HepG2 (cell line): Measurements from ENCODE around the gene RHBDL1. TPM values are rescaled to one million over a fixed set of nuclear protein-coding genes. Genes with fewer than 3 reads are reported as not detected.
A peak's percentile ranks its signal among the peaks of the same experiment; 100 is the strongest.

ENCODE experiments used
- CAMTA2 ChIP-seq: sonication (generic); formaldehyde crosslinking; IDR thresholded peaks from 2 replicates; pipeline ENCODE4 v1.4.0; 2020; ENCODE audit warnings: mild to moderate bottlenecking, missing genetic modification reagents, borderline replicate concordance
- EHMT2 ChIP-seq: fragments of 200-600 bp; sonication (generic); IDR thresholded peaks from 2 replicates; pipeline ENCODE4 v1.7.0; 2017; ENCODE audit warnings: antibody characterized with exemption, low read depth, low read length, borderline replicate concordance
- KDM5A ChIP-seq: fragments of 200-600 bp; sonication (generic); IDR thresholded peaks from 2 replicates; pipeline ENCODE4 v1.7.0; 2018; ENCODE audit warnings: antibody characterized with exemption, mild to moderate bottlenecking, low read length, borderline replicate concordance
- MAZ ChIP-seq, 2 experiments: sonication (generic) in 1 of 2; formaldehyde crosslinking in 1 of 2; IDR thresholded peaks; 2 replicates each; pipeline versions ENCODE4 v1.5.0 to v1.6.1; 2012 to 2020; ENCODE audit warnings: low read depth in 2 of 2, mild to moderate bottlenecking in 2 of 2, borderline replicate concordance in 1 of 2, improper control_type of control experiment in 1 of 2, low read length in 1 of 2, missing genetic modification reagents in 1 of 2, moderate library complexity in 1 of 2
- PHF8 ChIP-seq: sonication (generic); formaldehyde crosslinking; IDR thresholded peaks from 2 replicates; pipeline ENCODE4 v1.5.0; 2020; ENCODE audit warnings: missing genetic modification reagents
- RELA ChIP-seq: sonication (generic); formaldehyde crosslinking; IDR thresholded peaks from 2 replicates; pipeline ENCODE4 v1.4.0; 2020; ENCODE audit warnings: missing genetic modification reagents
- SNAI1 ChIP-seq: sonication (generic); formaldehyde crosslinking; IDR thresholded peaks from 2 replicates; pipeline ENCODE4 v1.5.0; 2020; ENCODE audit warnings: mild to moderate bottlenecking, missing genetic modification reagents, borderline replicate concordance
- ZNF24 ChIP-seq: fragments of 450-650 bp; IDR thresholded peaks from 2 replicates; pipeline ENCODE4 v1.6.1; 2017; ENCODE audit warnings: antibody characterized with exemption, mild to moderate bottlenecking
- ZNF44 ChIP-seq: sonication (generic); formaldehyde crosslinking; IDR thresholded peaks from 2 replicates; pipeline ENCODE4 v1.5.1; 2020; ENCODE audit warnings: mild to moderate bottlenecking, missing genetic modification reagents
- ZNF761 ChIP-seq: sonication (generic); formaldehyde crosslinking; conservative IDR thresholded peaks from 2 replicates; pipeline ENCODE4 v1.4.0; 2020; ENCODE audit warnings: mild to moderate bottlenecking, missing genetic modification reagents
- ZNF883 ChIP-seq: sonication (generic); formaldehyde crosslinking; IDR thresholded peaks from 2 replicates; pipeline ENCODE4 v1.5.1; 2020; ENCODE audit warnings: mild to moderate bottlenecking, missing genetic modification reagents; ENCODE audit errors: not compliant biosample characterization
- polyA plus RNA-seq, 8 experiments: library from polyadenylated mRNA; depleted of rRNA in 3 of 8; stranded (reverse) in 7 of 8; unstranded in 1 of 8; fragments of >200 nt; fragmentation: Illumina TruSeq in 4 of 8; extraction: Trizol in 4 of 8; gene quantifications; 2 replicates each; pipeline versions ENCODE4 v1.2.1 to v1.2.3, GENCODE V29; 2011 to 2016; ENCODE audit warnings: low read depth in 4 of 8, missing spikeins in 1 of 8, mixed read lengths in 1 of 8; ENCODE audit not compliant: insufficient read depth in 1 of 8
- total RNA-seq, 5 experiments: library from RNA; depleted of rRNA; stranded (reverse); fragments of >200 nt; fragmentation: Illumina TruSeq; extraction: Trizol; gene quantifications; 2 replicates each; pipeline ENCODE4 v1.2.3, GENCODE V29; 2016; ENCODE audit warnings: low read depth in 1 of 5
- TF ChIP-seq, protein P1 (sequence below): sonication (generic); formaldehyde crosslinking; IDR thresholded peaks from 2 replicates; pipeline ENCODE4 v1.8.0; 2022; ENCODE audit warnings: missing genetic modification reagents, mild to moderate bottlenecking, borderline replicate concordance
- TF ChIP-seq, protein P2 (sequence below): sonication (generic); formaldehyde crosslinking; IDR thresholded peaks from 2 replicates; pipeline ENCODE4 v1.9.0; 2021; ENCODE audit warnings: missing genetic modification reagents, borderline replicate concordance
- TF ChIP-seq, protein P3 (sequence below): sonication (generic); formaldehyde crosslinking; IDR thresholded peaks from 2 replicates; pipeline ENCODE4 v1.4.0; 2020; ENCODE audit warnings: missing genetic modification reagents
- TF ChIP-seq, protein P4 (sequence below): sonication (generic); formaldehyde crosslinking; IDR thresholded peaks from 2 replicates; pipeline ENCODE4 v1.5.1; 2020; ENCODE audit warnings: missing genetic modification reagents, mild to moderate bottlenecking, borderline replicate concordance

The RHBDL1 gene
- total and polyA plus RNA-seq, 2 of the 13 experiments (the other 11 are each of a cell fraction or from before 2014, with no cell fraction given), result 1.8 to 3.8 TPM

DNA sequence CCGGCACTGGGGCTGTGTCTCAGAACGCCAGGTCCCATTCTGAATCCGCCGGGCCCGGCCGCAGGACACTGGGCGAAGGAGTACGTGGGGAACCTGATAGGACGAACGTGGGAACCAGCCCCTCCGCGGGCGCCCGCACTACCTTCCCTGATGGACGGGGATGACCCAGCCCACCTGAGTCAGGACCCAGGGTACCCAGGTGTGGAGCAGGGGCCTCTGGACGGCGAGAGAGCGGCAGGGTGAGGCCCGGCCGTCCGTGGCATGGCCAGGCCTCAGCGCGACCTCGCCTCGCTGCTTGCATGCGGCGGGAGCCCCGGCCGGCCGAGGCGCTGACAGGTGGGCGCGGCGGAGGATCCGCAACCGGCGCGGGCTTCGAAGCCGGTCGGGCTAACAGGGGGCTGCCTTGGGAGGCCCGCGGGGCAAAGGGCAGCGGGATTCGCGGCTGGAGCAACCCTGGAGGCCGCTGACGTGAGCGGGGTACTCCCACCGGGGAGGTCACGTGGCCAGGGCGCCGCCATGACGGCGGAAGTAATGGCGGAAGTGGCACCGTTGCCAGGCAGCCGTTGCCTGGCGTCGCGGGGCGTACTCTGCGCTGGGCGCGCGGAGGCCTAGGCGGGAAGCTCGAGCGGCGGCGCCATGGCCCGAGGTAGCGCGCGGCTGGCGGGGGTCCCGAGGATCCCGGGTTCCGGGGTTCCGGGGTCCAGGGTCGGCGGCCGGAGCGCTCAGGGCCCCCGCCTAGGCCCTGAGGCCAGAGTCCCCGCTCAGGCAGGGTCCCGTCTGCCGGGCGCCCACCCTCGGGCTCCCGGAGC is 26.5 kb upstream of the RHBDL1 start, which contains the start of gene WDR90 (continued):
- TF ChIP-seq MAZ (IDR thresholded peaks at IDR 0.05; ENCODE audit: borderline replicate concordance, low read depth, low read length) (peak; percentile 76), MAZ (CRISPR knock-in tag; IDR thresholded peaks at IDR 0.05; ENCODE audit: low read depth) (peak; percentile 94), EHMT2 (no peak), SNAI1 (no peak), ZNF761 (CRISPR knock-in tag) (peak; percentile 30; the same call in 1 of the 2 replicates), CAMTA2 (CRISPR knock-in tag) (no peak), RELA (0 out of 2 replicates have a peak, but pooled peaks have one; percentile 43), ZNF44 (CRISPR knock-in tag) (no peak), PHF8 (peak; percentile 86), ZNF24 (no peak), KDM5A (no peak; the same call in 1 of the 2 replicates), ZNF883 (CRISPR knock-in tag) (peak; percentile 53)
- TF ChIP-seq, protein P1, sequence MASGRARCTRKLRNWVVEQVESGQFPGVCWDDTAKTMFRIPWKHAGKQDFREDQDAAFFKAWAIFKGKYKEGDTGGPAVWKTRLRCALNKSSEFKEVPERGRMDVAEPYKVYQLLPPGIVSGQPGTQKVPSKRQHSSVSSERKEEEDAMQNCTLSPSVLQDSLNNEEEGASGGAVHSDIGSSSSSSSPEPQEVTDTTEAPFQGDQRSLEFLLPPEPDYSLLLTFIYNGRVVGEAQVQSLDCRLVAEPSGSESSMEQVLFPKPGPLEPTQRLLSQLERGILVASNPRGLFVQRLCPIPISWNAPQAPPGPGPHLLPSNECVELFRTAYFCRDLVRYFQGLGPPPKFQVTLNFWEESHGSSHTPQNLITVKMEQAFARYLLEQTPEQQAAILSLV, result peak; percentile 84
- TF ChIP-seq, protein P2, sequence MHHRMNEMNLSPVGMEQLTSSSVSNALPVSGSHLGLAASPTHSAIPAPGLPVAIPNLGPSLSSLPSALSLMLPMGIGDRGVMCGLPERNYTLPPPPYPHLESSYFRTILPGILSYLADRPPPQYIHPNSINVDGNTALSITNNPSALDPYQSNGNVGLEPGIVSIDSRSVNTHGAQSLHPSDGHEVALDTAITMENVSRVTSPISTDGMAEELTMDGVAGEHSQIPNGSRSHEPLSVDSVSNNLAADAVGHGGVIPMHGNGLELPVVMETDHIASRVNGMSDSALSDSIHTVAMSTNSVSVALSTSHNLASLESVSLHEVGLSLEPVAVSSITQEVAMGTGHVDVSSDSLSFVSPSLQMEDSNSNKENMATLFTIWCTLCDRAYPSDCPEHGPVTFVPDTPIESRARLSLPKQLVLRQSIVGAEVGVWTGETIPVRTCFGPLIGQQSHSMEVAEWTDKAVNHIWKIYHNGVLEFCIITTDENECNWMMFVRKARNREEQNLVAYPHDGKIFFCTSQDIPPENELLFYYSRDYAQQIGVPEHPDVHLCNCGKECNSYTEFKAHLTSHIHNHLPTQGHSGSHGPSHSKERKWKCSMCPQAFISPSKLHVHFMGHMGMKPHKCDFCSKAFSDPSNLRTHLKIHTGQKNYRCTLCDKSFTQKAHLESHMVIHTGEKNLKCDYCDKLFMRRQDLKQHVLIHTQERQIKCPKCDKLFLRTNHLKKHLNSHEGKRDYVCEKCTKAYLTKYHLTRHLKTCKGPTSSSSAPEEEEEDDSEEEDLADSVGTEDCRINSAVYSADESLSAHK (CRISPR knock-in tag), result no peak
- TF ChIP-seq, protein P3, sequence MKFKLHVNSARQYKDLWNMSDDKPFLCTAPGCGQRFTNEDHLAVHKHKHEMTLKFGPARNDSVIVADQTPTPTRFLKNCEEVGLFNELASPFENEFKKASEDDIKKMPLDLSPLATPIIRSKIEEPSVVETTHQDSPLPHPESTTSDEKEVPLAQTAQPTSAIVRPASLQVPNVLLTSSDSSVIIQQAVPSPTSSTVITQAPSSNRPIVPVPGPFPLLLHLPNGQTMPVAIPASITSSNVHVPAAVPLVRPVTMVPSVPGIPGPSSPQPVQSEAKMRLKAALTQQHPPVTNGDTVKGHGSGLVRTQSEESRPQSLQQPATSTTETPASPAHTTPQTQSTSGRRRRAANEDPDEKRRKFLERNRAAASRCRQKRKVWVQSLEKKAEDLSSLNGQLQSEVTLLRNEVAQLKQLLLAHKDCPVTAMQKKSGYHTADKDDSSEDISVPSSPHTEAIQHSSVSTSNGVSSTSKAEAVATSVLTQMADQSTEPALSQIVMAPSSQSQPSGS (CRISPR knock-in tag), result peak; percentile 82
- TF ChIP-seq, protein P4, sequence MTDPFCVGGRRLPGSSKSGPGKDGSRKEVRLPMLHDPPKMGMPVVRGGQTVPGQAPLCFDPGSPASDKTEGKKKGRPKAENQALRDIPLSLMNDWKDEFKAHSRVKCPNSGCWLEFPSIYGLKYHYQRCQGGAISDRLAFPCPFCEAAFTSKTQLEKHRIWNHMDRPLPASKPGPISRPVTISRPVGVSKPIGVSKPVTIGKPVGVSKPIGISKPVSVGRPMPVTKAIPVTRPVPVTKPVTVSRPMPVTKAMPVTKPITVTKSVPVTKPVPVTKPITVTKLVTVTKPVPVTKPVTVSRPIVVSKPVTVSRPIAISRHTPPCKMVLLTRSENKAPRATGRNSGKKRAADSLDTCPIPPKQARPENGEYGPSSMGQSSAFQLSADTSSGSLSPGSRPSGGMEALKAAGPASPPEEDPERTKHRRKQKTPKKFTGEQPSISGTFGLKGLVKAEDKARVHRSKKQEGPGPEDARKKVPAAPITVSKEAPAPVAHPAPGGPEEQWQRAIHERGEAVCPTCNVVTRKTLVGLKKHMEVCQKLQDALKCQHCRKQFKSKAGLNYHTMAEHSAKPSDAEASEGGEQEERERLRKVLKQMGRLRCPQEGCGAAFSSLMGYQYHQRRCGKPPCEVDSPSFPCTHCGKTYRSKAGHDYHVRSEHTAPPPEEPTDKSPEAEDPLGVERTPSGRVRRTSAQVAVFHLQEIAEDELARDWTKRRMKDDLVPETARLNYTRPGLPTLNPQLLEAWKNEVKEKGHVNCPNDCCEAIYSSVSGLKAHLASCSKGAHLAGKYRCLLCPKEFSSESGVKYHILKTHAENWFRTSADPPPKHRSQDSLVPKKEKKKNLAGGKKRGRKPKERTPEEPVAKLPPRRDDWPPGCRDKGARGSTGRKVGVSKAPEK (CRISPR knock-in tag), result no peak
